ENCODE data around the gene SMYD3.

SMYD3 gene

DNA sequence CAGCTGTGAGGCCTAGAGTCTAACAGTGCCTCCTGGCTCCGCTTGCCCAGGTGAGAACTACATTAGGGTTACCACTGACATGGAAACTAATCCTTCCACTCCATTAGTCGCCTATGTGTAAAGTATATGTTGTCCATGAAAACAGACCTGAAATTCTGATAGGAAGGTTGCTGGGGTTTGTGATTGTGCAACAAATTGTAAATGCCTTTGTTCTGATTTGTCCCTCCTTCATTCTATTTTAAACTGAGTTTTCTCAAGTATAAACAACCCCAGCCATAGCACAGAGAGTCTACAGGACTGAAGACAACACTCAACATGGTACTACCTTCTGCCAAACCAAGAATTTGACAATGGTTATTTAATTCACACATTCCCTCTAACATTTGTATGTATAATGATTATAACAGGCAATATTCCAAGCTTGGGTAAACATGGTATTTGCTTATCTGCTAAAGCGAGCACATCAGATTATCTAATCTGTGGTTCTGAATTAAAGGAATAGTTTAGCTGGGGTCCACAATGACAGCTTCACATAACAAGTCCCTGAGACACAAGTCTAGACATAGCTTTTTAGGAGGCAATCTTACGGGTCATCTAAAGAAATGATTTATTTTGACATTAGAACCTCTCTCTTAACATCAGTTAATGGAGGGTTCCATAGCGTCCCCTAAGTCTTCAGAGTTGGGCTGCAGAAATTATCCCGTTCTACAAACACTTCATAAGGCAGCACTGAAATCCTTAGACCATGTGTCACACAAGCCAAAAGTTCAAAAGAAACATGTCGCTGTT is 633.0 kb downstream of the SMYD3 start:
- Histone ChIP-seq H3K27ac (ENCODE audit: low read depth in 2 of 2, low read length in 2 of 2) (no peak overlapping the region), H3K36me3 (ENCODE audit: control insufficient read depth in 2 of 2, insufficient read depth in 2 of 2, low read length in 2 of 2) (no peaks in the 10 kb centered on the region), H3K4me3 (ENCODE audit: low read length in 2 of 2) (no peak overlapping the region), H3K9me3 (ENCODE audit: control insufficient read depth in 2 of 2, low read length in 2 of 2) (no peaks in the 10 kb centered on the region), H3K27me3 (ENCODE audit: control insufficient read depth in 2 of 2, insufficient read depth in 2 of 2, low read length in 2 of 2) (no peaks in the 10 kb centered on the region), H3K4me1 (ENCODE audit: control insufficient read depth in 2 of 2, insufficient read depth in 2 of 2, low read length in 2 of 2) (peaks cover 0 to 7% of the 10 kb centered on the region in 2 donors), H3K9ac (ENCODE audit: low read depth in 1 of 2, low read length in 2 of 2) (no peak overlapping the region)

DNA sequence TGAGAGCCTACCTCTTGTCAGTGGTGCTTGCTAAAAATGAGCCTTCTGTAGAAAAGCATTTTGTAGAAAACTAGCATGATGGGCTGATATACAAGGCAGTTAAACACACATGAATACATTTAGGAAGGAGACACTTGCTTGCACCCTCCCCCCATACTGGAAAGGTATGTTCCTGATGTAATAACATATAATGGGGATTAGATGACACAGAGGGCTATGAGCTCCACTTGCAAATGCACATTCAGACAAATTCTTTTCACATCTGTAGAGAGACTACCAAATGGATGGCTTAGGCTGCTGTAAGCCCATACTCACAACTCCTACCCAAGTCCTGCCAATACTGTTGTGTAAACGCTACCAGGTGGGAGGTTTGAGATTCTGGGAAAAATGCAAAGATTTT is 634.0 kb downstream of the SMYD3 start:
- Histone ChIP-seq H3K27ac (ENCODE audit: low read depth in 2 of 2, low read length in 2 of 2) (no peak overlapping the region), H3K36me3 (ENCODE audit: control insufficient read depth in 2 of 2, insufficient read depth in 2 of 2, low read length in 2 of 2) (no peaks in the 10 kb centered on the region), H3K27me3 (ENCODE audit: control insufficient read depth in 2 of 2, insufficient read depth in 2 of 2, low read length in 2 of 2) (no peaks in the 10 kb centered on the region)

DNA sequence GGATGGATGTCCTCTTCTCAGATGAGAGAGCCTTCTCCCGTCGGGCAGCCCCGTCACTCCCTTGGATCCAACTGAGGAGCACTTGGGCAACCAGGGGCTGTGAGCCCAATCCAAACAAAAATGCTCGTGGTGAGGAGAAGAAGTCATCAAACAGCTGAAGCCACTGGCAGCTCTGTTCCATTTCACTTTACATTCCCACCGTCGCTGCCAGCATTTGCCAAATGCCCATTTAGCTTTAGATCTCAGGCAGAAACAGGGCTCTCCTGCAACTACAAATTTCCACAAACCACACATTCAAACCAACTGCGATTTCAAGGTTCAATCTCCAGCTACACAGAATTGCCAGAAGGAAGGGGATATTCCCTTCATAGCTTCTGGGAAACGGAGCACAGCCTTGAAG is 634.6 kb downstream of the SMYD3 start:
- H3K9me3 ChIP-seq (ENCODE audit: control insufficient read depth in 2 of 2, low read length in 2 of 2), result no peaks in the 10 kb centered on the region
- no peaks in the 10 kb centered on the region for H3K36me3 ChIP-seq (ENCODE audit: control insufficient read depth in 2 of 2, insufficient read depth in 2 of 2, low read length in 2 of 2)
- H3K27ac ChIP-seq (ENCODE audit: low read depth in 2 of 2, low read length in 2 of 2), result no peak overlapping the region
- H3K27me3 ChIP-seq (ENCODE audit: control insufficient read depth in 2 of 2, insufficient read depth in 2 of 2, low read length in 2 of 2), result no peaks in the 10 kb centered on the region
- H3K9ac ChIP-seq (ENCODE audit: low read depth in 1 of 2, low read length in 2 of 2), result no peak overlapping the region
- H3K4me3 ChIP-seq (ENCODE audit: low read length in 2 of 2), result no peak overlapping the region
- peaks cover 0 to 7% of the 10 kb centered on the region in 2 donors for H3K4me1 ChIP-seq (ENCODE audit: control insufficient read depth in 2 of 2, insufficient read depth in 2 of 2, low read length in 2 of 2)

More for the DNA sequence above, 634.0 kb downstream of the SMYD3 start:
- Histone ChIP-seq H3K9me3 (ENCODE audit: control insufficient read depth in 2 of 2, low read length in 2 of 2) (no peaks in the 10 kb centered on the region), H3K4me1 (ENCODE audit: control insufficient read depth in 2 of 2, insufficient read depth in 2 of 2, low read length in 2 of 2) (peaks cover 0 to 7% of the 10 kb centered on the region in 2 donors), H3K4me3 (ENCODE audit: low read length in 2 of 2) (no peak overlapping the region), H3K9ac (ENCODE audit: low read depth in 1 of 2, low read length in 2 of 2) (no peak overlapping the region)

- no peaks in the 10 kb centered on the region for H3K36me3 ChIP-seq (ENCODE audit: control insufficient read depth in 2 of 2, insufficient read depth in 2 of 2, low read length in 2 of 2)
- peaks cover 0 to 7% of the 10 kb centered on the region in 2 donors for H3K4me1 ChIP-seq (ENCODE audit: control insufficient read depth in 2 of 2, insufficient read depth in 2 of 2, low read length in 2 of 2)
- no peaks in the 10 kb centered on the region for H3K27me3 ChIP-seq (ENCODE audit: control insufficient read depth in 2 of 2, insufficient read depth in 2 of 2, low read length in 2 of 2)
- H3K9ac ChIP-seq (ENCODE audit: low read depth in 1 of 2, low read length in 2 of 2), result no peak overlapping the region
- no peaks in the 10 kb centered on the region for H3K9me3 ChIP-seq (ENCODE audit: control insufficient read depth in 2 of 2, low read length in 2 of 2)
- H3K27ac ChIP-seq (ENCODE audit: low read depth in 2 of 2, low read length in 2 of 2), result no peak overlapping the region
- H3K4me3 ChIP-seq (ENCODE audit: low read length in 2 of 2), result no peak overlapping the region
These were observed 635.2 kb downstream of the SMYD3 start for GRCh38 chr1:245871915-245872314.

GRCh38 chr1:245871191-245871590 is 635.9 kb downstream of the SMYD3 start:
- Histone ChIP-seq H3K9me3 (ENCODE audit: control insufficient read depth in 2 of 2, low read length in 2 of 2) (no peaks in the 10 kb centered on the region), H3K4me3 (ENCODE audit: low read length in 2 of 2) (no peak overlapping the region), H3K9ac (ENCODE audit: low read depth in 1 of 2, low read length in 2 of 2) (no peak overlapping the region), H3K27ac (ENCODE audit: low read depth in 2 of 2, low read length in 2 of 2) (no peak overlapping the region), H3K27me3 (ENCODE audit: control insufficient read depth in 2 of 2, insufficient read depth in 2 of 2, low read length in 2 of 2) (no peaks in the 10 kb centered on the region), H3K36me3 (ENCODE audit: control insufficient read depth in 2 of 2, insufficient read depth in 2 of 2, low read length in 2 of 2) (no peaks in the 10 kb centered on the region), H3K4me1 (ENCODE audit: control insufficient read depth in 2 of 2, insufficient read depth in 2 of 2, low read length in 2 of 2) (peaks cover 0 to 7% of the 10 kb centered on the region in 2 donors)

DNA sequence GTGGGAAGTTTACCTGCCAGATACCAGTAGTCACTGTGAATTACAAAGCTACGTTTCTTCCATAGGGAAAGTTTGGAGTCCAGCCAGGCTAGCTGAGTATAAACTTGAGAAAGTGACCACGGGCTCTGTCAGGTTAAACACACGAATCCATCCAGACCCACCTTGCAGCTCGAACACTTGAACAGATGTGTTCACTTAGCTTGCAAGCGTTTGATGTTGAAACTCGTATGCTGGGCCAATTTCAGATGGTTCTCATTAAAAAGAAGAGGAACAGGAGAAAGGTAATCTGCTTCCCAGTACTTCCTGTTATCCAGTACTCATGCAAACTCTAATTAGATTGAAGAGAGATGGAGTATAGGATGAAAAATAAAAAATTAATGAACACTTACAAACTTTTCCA is 636.4 kb downstream of the SMYD3 start:
- H3K36me3 ChIP-seq (ENCODE audit: control insufficient read depth in 2 of 2, insufficient read depth in 2 of 2, low read length in 2 of 2), result no peaks in the 10 kb centered on the region
- H3K9ac ChIP-seq (ENCODE audit: low read depth in 1 of 2, low read length in 2 of 2), result no peak overlapping the region
- peaks cover 0 to 7% of the 10 kb centered on the region in 2 donors for H3K4me1 ChIP-seq (ENCODE audit: control insufficient read depth in 2 of 2, insufficient read depth in 2 of 2, low read length in 2 of 2)
- no peak overlapping the region for H3K27ac ChIP-seq (ENCODE audit: low read depth in 2 of 2, low read length in 2 of 2)
- no peaks in the 10 kb centered on the region for H3K27me3 ChIP-seq (ENCODE audit: control insufficient read depth in 2 of 2, insufficient read depth in 2 of 2, low read length in 2 of 2)
- no peaks in the 10 kb centered on the region for H3K9me3 ChIP-seq (ENCODE audit: control insufficient read depth in 2 of 2, low read length in 2 of 2)
- no peak overlapping the region for H3K4me3 ChIP-seq (ENCODE audit: low read length in 2 of 2)

DNA sequence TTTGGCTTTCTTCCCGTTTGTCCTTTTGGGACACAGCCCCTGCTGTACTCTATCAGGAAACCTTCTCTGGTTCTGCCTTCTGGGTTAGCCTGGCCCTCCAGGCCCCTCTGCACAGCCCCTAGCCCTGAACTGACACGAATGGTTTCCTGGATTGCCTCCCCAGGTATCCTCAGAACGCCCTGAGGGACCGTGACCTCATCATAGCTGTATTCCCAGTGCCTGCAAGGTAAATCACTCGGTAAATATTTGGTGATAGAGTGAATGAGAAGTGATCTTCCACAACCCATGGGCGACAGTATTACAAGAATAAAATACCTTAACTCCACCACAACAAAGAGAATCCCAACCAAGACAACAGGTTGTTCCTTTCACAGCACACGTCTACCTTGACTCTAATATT is 637.2 kb downstream of the SMYD3 start:
- Histone ChIP-seq H3K4me3 (ENCODE audit: low read length in 2 of 2) (no peak overlapping the region), H3K27me3 (ENCODE audit: control insufficient read depth in 2 of 2, insufficient read depth in 2 of 2, low read length in 2 of 2) (no peaks in the 10 kb centered on the region), H3K4me1 (ENCODE audit: control insufficient read depth in 2 of 2, insufficient read depth in 2 of 2, low read length in 2 of 2) (peaks cover 0 to 3% of the 10 kb centered on the region in 2 donors), H3K36me3 (ENCODE audit: control insufficient read depth in 2 of 2, insufficient read depth in 2 of 2, low read length in 2 of 2) (no peaks in the 10 kb centered on the region), H3K27ac (ENCODE audit: low read depth in 2 of 2, low read length in 2 of 2) (no peak overlapping the region), H3K9ac (ENCODE audit: low read depth in 1 of 2, low read length in 2 of 2) (no peak overlapping the region), H3K9me3 (ENCODE audit: control insufficient read depth in 2 of 2, low read length in 2 of 2) (no peaks in the 10 kb centered on the region)

- Histone ChIP-seq H3K27me3 (ENCODE audit: control insufficient read depth in 2 of 2, insufficient read depth in 2 of 2, low read length in 2 of 2) (no peaks in the 10 kb centered on the region), H3K4me1 (ENCODE audit: control insufficient read depth in 2 of 2, insufficient read depth in 2 of 2, low read length in 2 of 2) (no peaks in the 10 kb centered on the region), H3K4me3 (ENCODE audit: low read length in 2 of 2) (no peak overlapping the region), H3K27ac (ENCODE audit: low read depth in 2 of 2, low read length in 2 of 2) (no peak overlapping the region), H3K36me3 (ENCODE audit: control insufficient read depth in 2 of 2, insufficient read depth in 2 of 2, low read length in 2 of 2) (no peaks in the 10 kb centered on the region), H3K9ac (ENCODE audit: low read depth in 1 of 2, low read length in 2 of 2) (no peak overlapping the region), H3K9me3 (ENCODE audit: control insufficient read depth in 2 of 2, low read length in 2 of 2) (no peaks in the 10 kb centered on the region)
These were observed 639.3 kb downstream of the SMYD3 start for GRCh38 chr1:245867738-245868137.

DNA sequence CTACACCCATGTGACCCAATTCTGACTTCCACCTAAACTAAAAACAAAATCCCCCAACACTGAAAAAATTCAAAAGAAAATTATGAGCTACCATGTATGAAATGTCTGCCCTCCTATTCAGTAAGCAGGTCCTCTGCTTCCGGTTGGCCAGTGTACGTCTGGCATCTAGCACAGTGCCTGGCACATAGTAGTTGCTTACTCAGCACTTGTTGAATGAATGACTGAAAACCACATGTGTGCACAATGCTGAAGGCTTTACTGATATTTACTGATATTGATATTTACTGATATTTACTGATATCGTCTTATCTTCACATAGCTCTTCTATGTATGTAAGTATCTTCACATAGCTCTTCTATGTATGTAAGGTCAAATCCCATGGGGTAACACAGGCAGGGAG is 642.2 kb downstream of the SMYD3 start:
- no peak overlapping the region for H3K9ac ChIP-seq (ENCODE audit: low read depth in 1 of 2, low read length in 2 of 2)
- H3K4me1 ChIP-seq (ENCODE audit: control insufficient read depth in 2 of 2, insufficient read depth in 2 of 2, low read length in 2 of 2), result no peaks in the 10 kb centered on the region
- no peaks in the 10 kb centered on the region for H3K9me3 ChIP-seq (ENCODE audit: control insufficient read depth in 2 of 2, low read length in 2 of 2)
- no peaks in the 10 kb centered on the region for H3K27me3 ChIP-seq (ENCODE audit: control insufficient read depth in 2 of 2, insufficient read depth in 2 of 2, low read length in 2 of 2)
- H3K4me3 ChIP-seq (ENCODE audit: low read length in 2 of 2), result no peak overlapping the region
- H3K36me3 ChIP-seq (ENCODE audit: control insufficient read depth in 2 of 2, insufficient read depth in 2 of 2, low read length in 2 of 2), result no peaks in the 10 kb centered on the region
- no peak overlapping the region for H3K27ac ChIP-seq (ENCODE audit: low read depth in 2 of 2, low read length in 2 of 2)

DNA sequence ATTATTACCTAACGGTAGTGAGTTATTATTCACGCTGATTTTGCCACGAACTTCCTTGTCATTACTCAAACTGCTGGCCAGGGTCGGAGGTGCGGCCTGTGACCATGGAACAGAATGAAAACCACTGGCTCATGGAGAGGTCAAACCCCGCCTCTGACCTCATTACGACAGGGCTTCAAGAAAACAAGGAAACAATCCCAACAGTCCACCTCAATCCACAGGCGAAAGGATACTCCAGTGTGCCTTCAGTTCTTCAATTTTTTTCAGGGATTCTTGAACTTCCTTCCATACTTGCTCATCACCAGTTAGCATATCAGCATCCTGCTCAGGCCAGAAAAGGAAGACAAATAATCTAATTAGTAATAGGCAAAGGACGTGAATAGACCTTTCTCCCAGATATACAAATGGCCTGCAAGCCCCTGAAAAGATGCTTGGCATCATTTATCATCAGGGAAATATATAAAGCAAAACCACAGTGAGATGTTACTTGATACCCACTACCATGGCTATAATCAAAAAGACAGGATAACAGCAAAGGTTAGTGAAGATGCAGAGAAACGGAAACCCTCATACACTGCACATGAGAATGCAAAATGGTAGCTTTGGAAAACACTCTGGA is 643.4 kb downstream of the SMYD3 start:
- no peaks in the 10 kb centered on the region for H3K4me1 ChIP-seq (ENCODE audit: control insufficient read depth in 2 of 2, insufficient read depth in 2 of 2, low read length in 2 of 2)
- no peak overlapping the region for H3K9ac ChIP-seq (ENCODE audit: low read depth in 1 of 2, low read length in 2 of 2)
- no peak overlapping the region for H3K27ac ChIP-seq (ENCODE audit: low read depth in 2 of 2, low read length in 2 of 2)
- H3K36me3 ChIP-seq (ENCODE audit: control insufficient read depth in 2 of 2, insufficient read depth in 2 of 2, low read length in 2 of 2), result no peaks in the 10 kb centered on the region
- no peaks in the 10 kb centered on the region for H3K27me3 ChIP-seq (ENCODE audit: control insufficient read depth in 2 of 2, insufficient read depth in 2 of 2, low read length in 2 of 2)
- no peak overlapping the region for H3K4me3 ChIP-seq (ENCODE audit: low read length in 2 of 2)
- H3K9me3 ChIP-seq (ENCODE audit: control insufficient read depth in 2 of 2, low read length in 2 of 2), result no peaks in the 10 kb centered on the region

All from mucosa of rectum (tissue), 2 donors.